Astrocyte (in vitro differentiated cells and primary cell): ENCODE measurements around the gene COPS3. TPM values are rescaled to one million over a fixed set of nuclear protein-coding genes. Genes with fewer than 3 reads are reported as not detected.

ENCODE experiments used
- DNase-seq: peaks from one replicate; pipeline ENCODE4 v3.0.0-alpha.2; 2010; ENCODE audit warnings: low read depth
- FAIRE-seq: peaks from 2 replicates; lab custom pipeline; 2011; peaks lifted over from hg19 to GRCh38; lab: Jason Lieb, UNC
- H2AFZ ChIP-seq: 2 replicates; pipeline ENCODE4 v1.6.0; 2012; ENCODE audit warnings: low read depth, low read length, inconsistent platforms
- H3K27ac ChIP-seq: 2 replicates; pipeline ENCODE4 v1.5.1; 2011; ENCODE audit warnings: low read depth, low read length, inconsistent platforms
- H3K27me3 ChIP-seq: 2 replicates; pipeline ENCODE4 v1.6.0; 2011; ENCODE audit warnings: low read length, inconsistent platforms; ENCODE audit not compliant: insufficient read depth
- H3K36me3 ChIP-seq: 2 replicates; pipeline ENCODE4 v1.5.1; 2011; ENCODE audit warnings: low read length, inconsistent platforms; ENCODE audit not compliant: insufficient read depth
- H3K4me1 ChIP-seq: 2 replicates; pipeline ENCODE4 v1.5.1; 2011; ENCODE audit warnings: low read length, inconsistent platforms; ENCODE audit not compliant: insufficient read depth
- H3K4me2 ChIP-seq: 2 replicates; pipeline ENCODE4 v1.6.0; 2012; ENCODE audit warnings: low read length, inconsistent platforms
- H3K4me3 ChIP-seq: 2 replicates; pipeline ENCODE4 v1.5.1; 2011; ENCODE audit warnings: low read depth, mild to moderate bottlenecking, low read length, inconsistent platforms; ENCODE audit not compliant: insufficient read depth
- H3K79me2 ChIP-seq: 2 replicates; pipeline ENCODE4 v1.6.0; 2012; ENCODE audit warnings: mild to moderate bottlenecking, low read length, inconsistent platforms; ENCODE audit not compliant: insufficient read depth
- H3K9ac ChIP-seq: 2 replicates; pipeline ENCODE4 v1.6.0; 2012; ENCODE audit warnings: mild to moderate bottlenecking, low read length, inconsistent platforms
- H3K9me3 ChIP-seq: 2 replicates; pipeline ENCODE4 v1.5.1; 2012; ENCODE audit warnings: low read depth, mild to moderate bottlenecking, low read length, inconsistent platforms; ENCODE audit not compliant: insufficient read depth
- H4K20me1 ChIP-seq: 2 replicates; pipeline ENCODE4 v1.6.0; 2012; ENCODE audit warnings: low read length, inconsistent platforms; ENCODE audit not compliant: insufficient read depth
- H3K27ac Mint-ChIP-seq: one replicate; pipeline ENCODE4 v1.8.0; 2021; ENCODE audit warnings: mild to moderate bottlenecking, mixed read lengths; ENCODE audit not compliant: unreplicated experiment
- H3K27me3 Mint-ChIP-seq: one replicate; pipeline ENCODE4 v1.8.0; 2021; ENCODE audit warnings: low read depth, mixed read lengths; ENCODE audit not compliant: unreplicated experiment
- H3K36me3 Mint-ChIP-seq: one replicate; pipeline ENCODE4 v1.8.0; 2021; ENCODE audit warnings: low read depth, mixed read lengths; ENCODE audit not compliant: unreplicated experiment
- H3K4me1 Mint-ChIP-seq: one replicate; pipeline ENCODE4 v1.8.0; 2021; ENCODE audit warnings: low read depth, mixed read lengths; ENCODE audit not compliant: unreplicated experiment
- H3K4me3 Mint-ChIP-seq: one replicate; pipeline ENCODE4 v1.8.0; 2021; ENCODE audit warnings: mild to moderate bottlenecking, moderate library complexity, mixed read lengths; ENCODE audit not compliant: unreplicated experiment
- H3K9me3 Mint-ChIP-seq: one replicate; pipeline ENCODE4 v1.8.0; 2021; ENCODE audit warnings: mild to moderate bottlenecking, mixed read lengths; ENCODE audit not compliant: unreplicated experiment
- CTCF ChIP-seq: IDR thresholded peaks from 2 replicates; pipeline ENCODE4 v1.5.1; 2011; ENCODE audit warnings: low read depth, mild to moderate bottlenecking, inconsistent platforms, low read length, moderate library complexity; ENCODE audit not compliant: insufficient read depth
- EZH2 ChIP-seq: IDR thresholded peaks from 2 replicates; pipeline ENCODE4 v1.6.1; 2012; ENCODE audit warnings: mild to moderate bottlenecking, low read length, inconsistent platforms; ENCODE audit not compliant: insufficient read depth
- total RNA-seq: library from RNA; stranded (reverse); gene quantifications from 2 replicates; pipeline ENCODE4 v1.2.1, GENCODE V29; 2021

Gene COPS3
- total RNA-seq, 1 donor from 2014 or later: 76.8 TPM

- Histone ChIP-seq H3K9me3 (no peaks in the 10 kb centered on the region), H3K4me3 (no peak overlapping the region), H3K79me2 (peaks cover 4% of the 10 kb centered on the region), H3K4me1 (peaks cover 5% of the 10 kb centered on the region), H3K9ac (no peak overlapping the region), H4K20me1 (no peaks in the 10 kb centered on the region), H3K4me2 (no peak overlapping the region), H3K27me3 (no peaks in the 10 kb centered on the region), H3K36me3 (peaks cover 11% of the 10 kb centered on the region), H2AFZ (no peak overlapping the region), H3K27ac (no peak overlapping the region)
- peaks cover 2% of the 10 kb centered on the region for H3K36me3 Mint-ChIP-seq
- DNase-seq: no peak
- H3K9me3 Mint-ChIP-seq: no peaks in the 10 kb centered on the region
- H3K4me3 Mint-ChIP-seq: no peak overlapping the region
- TF ChIP-seq EZH2: no peak
- TF ChIP-seq CTCF: no peak
- no peak for FAIRE-seq
- H3K27ac Mint-ChIP-seq: no peak overlapping the region
- H3K4me1 Mint-ChIP-seq: no peaks in the 10 kb centered on the region
- no peaks in the 10 kb centered on the region for H3K27me3 Mint-ChIP-seq
Measured at GRCh38 chr17:17241656-17242055, 39.4 kb downstream of the COPS3 start.

GRCh38 chr17:17239832-17240231 is 41.2 kb downstream of the COPS3 start:
- peaks cover 17% of the 10 kb centered on the region for H4K20me1 ChIP-seq
- peaks cover 22% of the 10 kb centered on the region for H3K79me2 ChIP-seq
- Mint-ChIP-seq H3K9me3 (no peaks in the 10 kb centered on the region), H3K27ac (no peak overlapping the region), H3K27me3 (no peaks in the 10 kb centered on the region), H3K4me3 (no peak overlapping the region), H3K4me1 (peaks cover 11% of the 10 kb centered on the region), H3K36me3 (peaks cover 2% of the 10 kb centered on the region)
- no peaks in the 10 kb centered on the region for H3K9me3 ChIP-seq
- no peaks in the 10 kb centered on the region for H3K36me3 ChIP-seq
- no peak overlapping the region for H2AFZ ChIP-seq
- H3K27ac ChIP-seq: no peak overlapping the region
- FAIRE-seq (no peak), DNase-seq (no peak)
- H3K27me3 ChIP-seq: no peaks in the 10 kb centered on the region
- no peak overlapping the region for H3K9ac ChIP-seq
- peaks cover 19% of the 10 kb centered on the region for H3K4me1 ChIP-seq
- no peak overlapping the region for H3K4me2 ChIP-seq
- H3K4me3 ChIP-seq: no peak overlapping the region
- no peak for TF ChIP-seq EZH2
- TF ChIP-seq CTCF: no peak

- Histone ChIP-seq H3K79me2 (peaks cover 41% of the 10 kb centered on the region), H3K27ac (peak within 1 kb of the TSS; percentile 100), H3K4me3 (peak within 1 kb of the TSS; percentile 81), H3K9me3 (no peaks in the 10 kb centered on the region), H3K9ac (peak within 1 kb of the TSS; percentile 100), H2AFZ (peak within 1 kb of the TSS; percentile 100), H3K4me2 (peak within 1 kb of the TSS; percentile 95), H3K36me3 (no peaks in the 10 kb centered on the region), H3K27me3 (no peaks in the 10 kb centered on the region), H4K20me1 (peaks cover 37% of the 10 kb centered on the region), H3K4me1 (peaks cover 19% of the 10 kb centered on the region)
- H3K27me3 Mint-ChIP-seq: no peaks in the 10 kb centered on the region
- H3K9me3 Mint-ChIP-seq: no peaks in the 10 kb centered on the region
- DNase-seq: peak; percentile 84
- peak within 1 kb of the TSS; percentile 100 for H3K27ac Mint-ChIP-seq
- peaks cover 11% of the 10 kb centered on the region for H3K4me1 Mint-ChIP-seq
- H3K4me3 Mint-ChIP-seq: peak within 1 kb of the TSS; percentile 99
- FAIRE-seq: no peak
- H3K36me3 Mint-ChIP-seq: no peaks in the 10 kb centered on the region
- TF ChIP-seq CTCF: no peak
- no peak for TF ChIP-seq EZH2
Measured at GRCh38 chr17:17237026-17237799, 43.8 kb downstream of the COPS3 start, which contains the start of gene FLCN. Gene FLCN (minus strand): TSS chr17:17237168. CDS start chr17:17228137, 9,031 bp downstream.
